ENCODE results near the gene CARD11.
"Not testable (repeated sequence)": the region's sequence is repeated elsewhere in the genome, so short reads cannot be mapped to it uniquely, and the experiment has no call there.

Gene CARD11

DNA sequence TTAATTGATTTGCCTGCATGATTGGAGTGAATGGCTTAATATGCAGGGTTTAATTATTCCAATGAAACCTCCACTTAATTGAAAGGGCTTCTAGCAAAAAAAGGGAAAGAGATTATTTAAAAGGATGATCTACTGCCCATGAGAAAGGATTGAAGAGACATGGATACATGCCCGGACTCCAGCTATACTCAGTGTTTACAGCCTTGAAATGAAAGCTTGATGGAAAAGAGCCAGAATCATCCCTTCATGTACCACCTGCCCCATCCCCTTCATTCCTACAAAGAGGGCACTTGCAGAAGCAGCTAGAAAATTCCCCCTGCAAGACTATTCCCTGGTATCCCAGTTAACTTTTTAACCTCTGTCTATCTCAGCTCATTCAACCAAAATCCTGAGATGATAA, 78.4 kb downstream of the CARD11 start:
- no peak for DNase-seq (ENCODE audit: low read depth, low spot score)

DNA sequence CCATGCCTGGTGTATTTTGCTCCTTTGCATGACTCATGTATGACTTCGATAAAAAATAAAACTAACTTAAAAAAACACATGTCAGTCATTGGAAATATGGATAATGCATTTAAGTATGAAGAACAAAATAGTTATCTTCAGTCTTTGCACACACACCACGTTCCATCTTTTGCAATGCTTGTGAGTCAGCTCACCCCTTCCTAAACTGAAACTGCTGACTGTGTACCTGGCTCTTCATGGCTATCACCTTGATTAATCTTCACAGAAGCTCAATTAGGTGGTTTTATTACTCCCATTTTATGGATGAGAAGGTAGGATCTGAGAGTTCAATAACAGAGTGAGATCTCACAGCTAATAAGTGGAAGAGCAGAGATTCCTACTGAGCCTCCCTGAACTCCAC, 79.5 kb downstream of the CARD11 start:
- no peak for DNase-seq (ENCODE audit: low read depth, low spot score)

DNA sequence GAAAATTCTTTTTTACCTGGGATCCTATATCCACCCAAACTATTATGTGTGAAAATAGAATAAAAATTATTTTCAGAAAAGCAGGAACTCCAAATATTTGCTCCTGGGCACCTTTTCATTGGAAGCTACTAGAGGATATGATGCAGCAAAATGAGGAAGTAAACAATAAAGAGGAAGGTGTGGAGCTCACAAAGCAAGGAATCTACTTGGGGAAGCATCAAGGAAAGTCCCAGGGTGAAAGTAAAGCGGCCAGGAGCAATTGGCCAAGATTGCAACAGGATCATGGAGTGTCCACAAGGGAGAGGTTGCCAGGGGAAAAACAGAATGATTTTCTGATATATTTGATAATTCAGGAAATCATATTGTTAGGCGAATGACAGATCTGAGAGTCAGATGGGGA, 80.8 kb downstream of the CARD11 start:
- no peak for DNase-seq (ENCODE audit: low read depth, low spot score)

DNA sequence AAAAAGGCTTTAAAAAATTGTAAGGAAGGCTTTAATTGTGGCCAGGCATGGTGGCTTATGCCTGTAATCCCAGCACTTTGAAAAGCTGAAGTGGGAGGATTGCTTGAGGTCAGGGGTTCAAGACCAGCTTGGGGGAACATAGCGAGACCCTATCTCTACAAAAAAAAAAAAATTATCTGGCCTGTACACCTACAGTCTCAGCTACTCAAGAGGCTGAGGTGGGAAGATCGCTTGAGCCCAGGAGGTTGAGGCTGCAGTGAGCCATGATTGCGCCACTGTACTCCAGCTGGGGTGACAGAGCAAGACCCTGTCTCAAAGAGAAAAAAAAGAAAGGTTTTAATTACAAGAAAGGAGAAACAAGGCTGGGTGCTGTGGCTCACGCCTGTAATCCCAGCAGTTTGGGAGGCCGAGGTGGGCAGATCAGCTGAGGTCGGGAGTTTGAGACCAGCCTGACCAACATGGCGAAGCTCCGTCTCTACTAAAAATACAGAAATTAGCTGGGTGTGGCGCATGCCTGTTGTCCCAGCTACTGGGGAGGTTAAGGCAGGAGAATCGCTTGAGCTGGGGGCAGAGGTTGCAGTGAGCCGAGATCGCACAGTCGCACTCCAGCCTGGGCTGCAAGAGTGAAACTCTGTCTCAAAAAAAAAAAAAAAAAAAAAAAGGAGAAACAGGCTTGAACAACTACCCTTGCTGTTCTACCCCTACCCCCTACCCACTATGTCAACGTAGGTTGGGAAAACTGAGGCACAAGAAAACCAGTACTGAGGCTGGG, 83.7 kb downstream of the CARD11 start:
- DNase-seq (ENCODE audit: low read depth, low spot score), result no peak

DNA sequence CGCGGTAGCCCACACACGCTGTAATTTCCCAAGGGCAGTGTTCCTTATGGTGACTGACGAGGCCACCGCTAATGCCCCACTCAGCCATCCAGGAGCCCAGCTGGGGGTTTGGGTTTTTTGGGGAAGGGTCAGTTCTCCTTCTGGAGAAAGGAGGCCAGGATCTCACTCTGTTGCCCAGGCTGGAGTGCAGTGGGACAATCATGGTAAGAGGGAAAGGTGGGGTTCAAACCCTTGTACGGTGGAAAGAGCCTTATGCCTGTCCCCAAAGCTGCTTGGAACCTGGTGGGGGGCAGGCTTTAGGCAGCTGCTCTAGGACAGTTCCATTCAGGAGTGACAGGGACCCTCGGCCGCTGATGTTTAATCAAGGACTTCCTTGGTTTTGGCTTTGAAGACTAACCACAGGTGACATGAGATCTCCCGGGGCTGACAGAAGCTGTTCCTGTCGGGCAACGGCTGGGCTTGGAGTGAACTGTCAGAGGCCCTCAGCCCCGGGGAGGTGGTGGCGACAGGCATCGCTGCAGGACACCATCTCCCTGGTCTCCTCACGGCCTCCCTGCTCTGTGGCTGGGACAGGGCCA, 84.5 kb downstream of the CARD11 start:
- no peak for DNase-seq (ENCODE audit: low read depth, low spot score)

DNA sequence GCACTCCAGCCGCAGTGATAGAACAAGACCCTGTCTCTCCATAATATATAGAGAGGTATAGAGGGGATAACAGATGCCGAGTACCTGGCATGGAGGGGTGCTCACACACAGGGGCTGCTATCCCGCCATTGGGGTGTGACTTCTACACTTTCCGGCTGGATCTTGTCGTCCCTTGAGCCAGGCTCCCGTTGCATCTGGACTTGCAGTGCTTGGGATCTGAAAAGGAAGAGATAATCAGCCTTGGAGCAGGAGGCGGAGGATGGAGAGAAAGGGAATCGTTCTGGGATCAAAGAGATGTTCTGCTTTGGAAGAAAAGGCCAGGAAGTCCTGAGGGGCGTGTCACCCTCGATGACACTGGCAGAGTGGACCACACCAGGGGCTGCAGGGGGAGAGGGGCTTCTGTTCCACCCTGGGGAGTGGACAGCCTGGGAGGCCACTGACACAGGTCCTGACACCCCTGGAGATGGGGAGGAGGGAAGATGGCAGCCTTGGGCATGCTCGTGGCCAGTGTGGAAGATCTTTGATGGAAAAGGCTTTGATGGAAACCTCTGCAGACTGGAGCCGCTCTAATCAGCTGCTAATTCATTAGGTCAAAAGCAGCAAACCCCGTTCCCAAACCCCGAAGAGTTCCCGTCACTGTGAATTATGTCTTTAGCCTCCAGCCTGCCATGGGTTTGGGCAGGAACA, 85.1 kb downstream of the CARD11 start:
- no peak for DNase-seq (ENCODE audit: low read depth, low spot score)

DNA sequence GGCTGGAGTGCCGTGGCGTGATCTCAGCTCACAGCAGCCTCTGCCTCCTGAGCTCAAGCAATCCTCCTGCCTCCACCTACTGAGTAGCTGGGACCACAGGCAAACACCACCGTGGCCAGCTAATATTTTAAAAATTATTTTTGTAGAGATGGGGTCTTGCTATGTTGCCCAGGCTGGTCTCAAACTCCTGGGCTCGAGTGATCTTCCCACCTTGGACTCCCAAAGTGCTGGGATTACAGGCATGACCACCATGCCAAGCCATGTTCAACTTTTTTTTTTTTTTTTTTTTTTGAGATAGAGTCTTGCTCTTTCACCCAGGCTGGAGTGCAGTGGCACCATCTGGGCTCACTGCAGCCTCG, 86.3 kb downstream of the CARD11 start:
- not testable (repeated sequence) for DNase-seq (ENCODE audit: low read depth, low spot score)

DNA sequence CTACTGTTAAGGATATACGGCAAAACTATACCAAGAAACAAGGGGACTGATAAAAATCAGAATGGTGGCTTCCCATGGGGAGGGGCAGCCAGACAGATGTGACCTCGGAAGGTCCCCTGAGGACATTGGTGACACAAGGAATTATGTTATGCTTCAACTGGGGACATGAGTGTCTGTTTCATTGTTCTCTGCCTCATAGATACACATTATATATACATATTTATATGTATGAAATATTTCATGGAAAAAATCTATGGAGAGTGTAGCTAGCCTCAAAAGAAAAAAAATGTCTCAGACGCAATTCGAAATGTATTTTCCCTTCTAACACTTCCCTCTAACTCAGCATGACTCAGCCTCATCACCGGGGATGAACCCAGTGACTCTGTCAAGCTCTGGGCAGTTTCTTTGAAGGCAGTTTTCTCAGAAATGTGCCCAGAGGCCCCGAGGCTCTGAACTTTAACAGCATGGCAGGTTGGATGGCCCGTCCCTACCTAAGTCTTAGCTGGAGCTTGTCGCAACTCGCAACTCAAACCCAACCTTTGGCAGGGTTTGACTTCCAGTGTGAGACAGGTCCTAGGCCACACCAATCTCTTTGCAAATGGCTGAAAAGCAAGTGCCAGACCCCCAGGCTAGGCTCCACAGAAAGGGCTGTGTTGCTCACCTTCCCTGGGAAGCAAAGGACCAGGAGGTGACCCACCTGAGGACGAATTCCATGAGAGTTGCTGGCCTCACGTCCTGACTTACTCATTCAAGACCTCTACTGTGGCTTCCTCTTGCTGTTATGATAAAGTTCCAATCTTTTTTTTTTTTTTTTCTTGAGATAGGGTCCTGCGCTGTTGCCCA, 86.9 kb downstream of the CARD11 start:
- DNase-seq (ENCODE audit: low read depth, low spot score), result no peak

DNA sequence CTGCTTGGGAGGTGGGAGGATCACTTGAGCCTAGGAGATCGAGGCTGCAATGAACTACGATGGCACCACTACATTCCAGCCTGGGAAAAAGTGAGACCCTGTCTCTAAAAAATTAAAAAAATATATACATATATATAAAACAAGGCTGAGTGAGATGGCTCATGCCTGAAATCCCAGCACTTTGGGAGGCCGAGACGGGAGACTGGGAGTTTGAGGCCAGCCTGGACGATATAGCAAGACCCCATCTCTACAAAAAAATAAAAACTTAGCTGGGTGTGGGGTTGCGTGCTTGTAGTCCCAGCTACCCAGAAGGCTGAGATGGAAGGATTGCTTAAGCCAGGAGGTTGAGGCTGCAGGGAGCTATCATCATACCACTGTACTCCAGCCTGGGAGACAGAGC, 87.6 kb downstream of the CARD11 start:
- DNase-seq (ENCODE audit: low read depth, low spot score), result no peak

DNA sequence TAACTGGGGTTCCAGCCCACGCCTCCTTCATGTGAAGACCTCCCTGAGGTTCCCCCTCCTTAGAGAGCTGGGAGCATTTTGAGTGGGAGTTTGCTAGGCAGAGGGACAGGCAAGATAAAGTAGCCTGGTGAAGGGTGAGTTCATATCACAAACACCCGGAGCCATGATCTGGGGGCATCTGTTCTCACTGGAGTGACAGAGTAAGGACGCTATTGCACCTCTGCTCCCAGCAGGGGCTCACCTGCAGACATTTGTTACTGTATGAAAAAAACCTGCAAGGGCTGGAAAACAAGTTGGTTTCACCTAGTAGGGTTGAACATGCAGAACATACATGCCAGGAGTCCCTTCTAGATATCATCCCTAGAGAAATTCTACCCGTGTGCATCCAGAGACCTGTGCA, 88.4 kb downstream of the CARD11 start:
- DNase-seq (ENCODE audit: low read depth, low spot score), result no peak

DNA sequence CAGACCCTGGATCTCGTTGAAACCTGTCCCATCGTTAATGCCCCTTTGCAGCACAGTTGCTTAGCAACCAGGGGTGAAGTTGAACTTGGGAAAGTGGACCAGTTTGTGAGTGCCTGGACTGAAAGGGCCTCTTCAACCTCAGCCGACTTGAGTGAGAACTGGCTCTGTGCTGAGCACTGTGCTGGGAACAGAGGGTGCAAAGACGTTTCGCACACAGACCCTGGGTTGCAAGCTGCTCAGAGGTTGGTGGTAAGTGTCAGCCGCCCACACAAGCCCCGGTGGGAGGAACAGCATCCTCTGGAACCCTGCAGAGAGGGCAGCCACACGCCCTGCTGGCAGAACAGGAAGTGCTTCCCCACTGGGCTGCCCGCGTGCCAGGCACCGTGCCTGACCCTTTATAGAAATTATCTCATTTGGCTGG, 89.2 kb downstream of the CARD11 start:
- no peak for DNase-seq (ENCODE audit: low read depth, low spot score)

DNA sequence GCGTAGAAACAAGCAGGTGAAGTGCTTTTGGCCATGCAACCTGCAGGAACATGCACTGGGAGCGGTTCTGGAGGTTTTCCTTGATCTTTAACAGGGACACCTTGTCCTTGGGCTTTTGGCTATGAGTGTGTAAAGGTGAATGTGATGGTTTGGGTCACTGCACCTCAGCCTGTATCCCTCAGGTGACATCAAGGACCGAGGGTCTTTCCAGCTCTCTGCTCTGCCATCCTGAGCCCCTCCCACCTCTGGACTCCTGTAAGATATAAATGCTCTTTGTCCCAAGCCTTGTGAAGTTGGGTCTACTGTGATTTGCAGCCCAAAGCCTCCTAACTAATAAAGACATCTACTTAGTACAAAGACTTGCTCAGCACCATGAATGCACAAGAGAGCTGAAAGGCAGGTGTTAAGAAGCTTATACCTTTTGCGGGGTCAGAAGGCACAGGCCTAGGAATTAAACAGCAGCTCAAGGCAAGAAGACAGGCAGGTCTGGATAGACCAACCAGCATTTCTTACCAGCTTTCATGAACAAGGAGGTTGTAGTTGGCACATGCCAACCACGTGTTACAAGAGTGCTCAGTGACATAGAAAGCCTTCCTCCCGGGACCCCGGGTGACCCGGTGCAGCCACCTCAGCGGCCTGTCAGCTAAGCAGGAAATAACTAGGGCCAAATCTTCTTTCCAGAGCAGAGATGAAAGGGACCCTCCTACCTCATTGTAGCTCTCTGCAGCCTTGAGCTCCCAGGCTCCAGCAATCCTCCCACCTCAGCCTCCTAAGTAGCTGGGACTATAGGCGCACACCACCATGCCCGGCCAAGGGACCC, 89.9 kb downstream of the CARD11 start:
- DNase-seq (ENCODE audit: low read depth, low spot score), result no peak

DNA sequence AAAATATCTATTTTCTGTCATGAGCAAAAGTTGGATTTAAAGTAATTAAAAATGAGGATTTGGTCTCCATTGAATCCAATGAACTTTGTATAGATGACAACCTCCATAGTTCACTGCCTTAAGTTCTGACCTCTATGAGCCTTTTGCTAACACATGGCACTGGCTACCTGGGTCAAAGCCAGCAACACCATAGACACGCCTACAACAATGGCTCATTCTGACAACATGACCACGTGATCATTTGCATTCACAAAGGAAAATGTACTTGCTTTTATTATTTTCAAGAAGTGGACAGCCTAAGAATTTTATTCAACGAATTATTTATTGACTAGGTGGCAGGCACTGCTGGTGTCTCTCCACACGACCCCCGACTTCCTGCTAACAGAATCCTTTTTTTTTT, 90.6 kb downstream of the CARD11 start:
- DNase-seq (ENCODE audit: low read depth, low spot score), result no peak

DNA sequence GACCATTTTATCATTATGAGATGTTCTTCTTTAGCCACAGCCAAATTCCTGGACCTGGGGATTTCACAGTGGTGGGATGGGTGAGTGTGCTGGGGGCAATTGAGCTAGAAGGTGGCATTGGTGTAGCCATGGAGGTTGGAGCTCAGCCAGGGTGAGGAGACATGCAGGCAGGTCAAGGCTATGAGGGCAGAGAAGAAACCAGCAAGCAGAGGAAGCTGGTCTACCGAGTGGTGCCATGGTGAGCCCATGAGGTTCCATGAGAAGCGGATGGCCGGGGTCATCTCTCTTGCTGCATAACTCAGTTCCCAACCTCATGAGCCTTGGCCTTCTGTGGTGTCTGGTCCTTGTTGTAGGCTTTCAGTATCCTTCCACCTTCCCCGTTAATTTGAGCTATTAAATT, 91.4 kb downstream of the CARD11 start:
- DNase-seq (ENCODE audit: low read depth, low spot score), result no peak

DNA sequence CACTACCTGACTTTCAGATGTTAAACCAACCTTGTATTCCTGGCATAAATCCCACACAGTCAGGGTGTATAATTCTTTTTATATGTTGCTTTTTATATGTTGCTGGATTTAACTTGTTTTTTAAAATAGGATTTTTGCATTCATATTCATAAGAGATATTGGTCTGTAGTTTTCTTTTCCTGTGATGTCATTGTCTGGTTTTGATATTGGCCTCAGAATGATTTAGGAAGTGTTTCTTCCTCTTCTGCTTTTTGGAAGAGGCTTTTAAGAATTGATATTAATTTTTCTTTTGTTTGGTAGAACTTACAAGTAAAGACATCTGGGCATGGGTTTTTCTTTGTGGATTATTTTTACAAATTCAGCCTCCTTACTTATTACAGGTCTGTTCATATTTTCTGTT, 93.1 kb downstream of the CARD11 start:
- no peak for DNase-seq (ENCODE audit: low read depth, low spot score)

DNA sequence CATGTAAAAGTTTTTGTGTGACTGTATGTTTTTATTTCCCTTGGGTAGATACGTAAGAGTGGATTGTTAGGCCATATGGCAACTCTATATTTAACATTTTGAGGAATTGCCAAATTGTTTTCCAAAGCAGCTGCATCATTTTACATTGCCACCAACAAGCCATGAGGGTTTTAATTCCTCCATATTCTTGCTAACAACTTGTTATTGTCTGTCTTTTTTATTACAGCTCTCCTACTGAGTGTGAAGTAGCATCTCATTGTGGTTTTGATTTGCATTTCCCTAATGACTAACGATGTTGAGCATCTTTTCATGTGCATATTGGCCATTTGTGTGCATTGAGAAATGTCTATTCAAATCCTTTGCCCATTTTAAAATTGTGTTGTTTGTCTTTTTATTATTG, 94.9 kb downstream of the CARD11 start:
- DNase-seq (ENCODE audit: low read depth, low spot score), result no peak

DNA sequence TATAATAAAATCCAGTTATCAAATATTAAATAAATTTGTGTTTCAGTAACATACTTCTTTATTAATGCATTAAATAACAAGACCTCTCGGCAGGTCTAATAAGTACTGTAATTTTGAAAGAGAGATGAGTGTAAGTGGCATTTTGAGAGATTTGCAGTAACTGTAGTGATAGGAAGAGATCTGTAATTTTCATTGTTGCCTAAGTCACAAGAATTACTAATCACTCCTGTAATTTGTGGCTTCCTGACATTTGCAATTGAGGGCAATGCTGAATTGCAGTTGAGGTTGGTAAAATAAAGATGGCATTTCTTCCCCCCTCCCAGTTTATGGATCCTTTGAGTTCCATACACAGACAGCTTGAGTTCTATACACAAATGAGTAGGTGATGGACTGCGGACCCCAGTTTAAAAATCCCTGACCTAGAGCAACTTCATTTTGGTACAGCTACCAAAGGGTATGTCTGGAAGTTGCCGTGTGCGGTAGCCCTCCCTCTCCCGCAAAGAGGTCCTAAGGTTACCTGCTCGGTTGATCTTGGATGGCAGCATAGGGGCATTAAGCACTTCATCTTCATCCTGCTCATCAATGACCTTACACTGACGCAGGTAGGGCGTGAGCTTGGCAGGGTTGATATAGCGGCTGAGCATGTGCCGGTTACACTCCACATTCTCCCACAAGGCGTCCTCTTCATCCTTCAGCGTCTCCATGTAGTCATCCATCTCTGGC, 96.4 kb downstream of the CARD11 start:
- DNase-seq (ENCODE audit: low read depth, low spot score), result no peak

DNA sequence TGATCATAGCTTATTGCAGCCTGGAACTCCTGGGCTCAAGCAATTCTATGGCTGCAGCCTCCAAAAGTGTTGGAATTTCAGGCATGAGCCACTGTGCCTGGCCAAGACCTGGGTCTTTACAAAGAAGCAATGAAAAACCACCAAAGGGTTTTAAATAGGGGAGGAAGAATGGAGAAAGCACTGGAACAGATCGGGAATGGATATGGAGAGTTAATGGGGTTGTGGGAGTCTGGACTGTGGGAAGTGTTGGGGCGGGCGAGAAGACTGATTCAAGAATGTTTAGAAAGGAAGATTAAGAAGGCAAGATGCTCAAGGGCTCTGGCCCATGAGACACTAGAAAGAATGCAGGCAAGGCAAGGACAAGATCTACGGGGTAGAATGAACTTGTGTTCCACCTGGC, 98.5 kb downstream of the CARD11 start:
- no peak for DNase-seq (ENCODE audit: low read depth, low spot score)

DNA sequence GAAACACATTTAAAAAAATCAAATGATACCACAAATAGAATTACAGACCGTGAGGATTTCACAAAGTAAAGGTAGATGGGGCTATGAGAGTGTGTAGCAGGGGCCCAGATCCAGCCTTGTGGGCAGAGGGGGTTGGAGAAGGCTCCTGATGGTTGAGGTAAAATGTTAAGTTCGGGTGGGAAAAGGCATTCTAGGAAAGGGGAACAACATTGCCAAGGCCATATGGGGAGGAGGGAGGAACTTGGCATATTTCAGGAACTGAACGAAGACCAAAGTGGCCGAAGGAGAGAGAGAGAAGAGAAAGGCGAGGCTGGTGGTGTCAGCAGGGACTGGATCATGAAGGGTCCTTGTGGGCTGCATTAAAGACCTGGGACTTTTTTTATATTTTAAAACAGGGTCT, 98.9 kb downstream of the CARD11 start:
- DNase-seq (ENCODE audit: low read depth, low spot score), result no peak

DNA sequence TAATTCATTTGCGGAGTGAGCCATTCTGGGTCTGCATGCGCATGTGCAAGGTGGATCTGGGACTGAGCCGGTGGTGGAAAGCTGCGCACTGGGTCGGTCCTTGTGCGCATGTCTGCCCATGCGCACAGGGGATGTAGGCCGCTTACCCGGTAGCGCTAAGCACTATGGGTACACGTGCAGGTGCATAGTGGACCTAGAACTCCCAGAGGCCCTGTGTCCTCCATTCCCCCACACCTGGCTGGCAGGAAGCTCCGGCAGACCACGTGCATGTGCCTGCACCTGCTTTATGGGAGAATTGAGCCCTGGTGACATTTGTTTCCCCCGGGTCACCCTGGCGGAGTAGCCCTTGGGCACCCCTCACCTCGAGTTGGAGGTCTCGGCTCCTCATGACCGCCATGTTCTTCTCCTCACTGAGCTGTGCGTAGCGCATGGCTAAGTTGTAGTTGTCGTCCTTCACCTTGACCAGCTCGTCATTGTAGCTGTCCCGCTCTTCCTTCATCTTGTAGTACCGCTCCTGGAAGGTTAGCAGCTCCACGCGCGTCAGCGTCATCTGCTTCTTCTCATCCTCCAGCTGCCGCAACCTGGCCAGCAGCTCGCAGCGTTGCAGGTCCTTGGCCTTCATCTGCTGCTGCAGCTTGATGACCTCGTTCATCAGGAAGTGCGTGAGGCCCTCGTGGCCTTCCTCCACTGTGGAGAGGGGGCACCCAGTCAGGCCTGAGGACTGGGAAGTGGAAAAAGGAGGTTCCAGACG, 99.6 kb downstream of the CARD11 start:
- DNase-seq (ENCODE audit: low read depth, low spot score), result no peak

All from smooth muscle cell of the brain vasculature (primary cell).